Measurements from ENCODE around the gene TMEM215. TPM values are rescaled to one million over a fixed set of nuclear protein-coding genes. Genes with fewer than 3 reads are reported as not detected.

TMEM215 gene
- total RNA-seq, 1 donor from 2014 or later = not detected

- Mint-ChIP-seq H3K36me3 (ENCODE audit: low read depth) (no peaks in the 10 kb centered on the region), H3K4me1 (no peaks in the 10 kb centered on the region), H3K27me3 (peaks cover 4% of the 10 kb centered on the region), H3K27ac (no peak overlapping the region), H3K4me3 (no peak overlapping the region), H3K9me3 (peaks cover 4% of the 10 kb centered on the region)
- intact Hi-C loops (cut with micrococcal nuclease) = no loop called here
- no peak for DNase-seq
Measured at GRCh38 chr9:32801530-32801929, 18.2 kb downstream of the TMEM215 start.

GRCh38 chr9:32807217-32807616, 23.9 kb downstream of the TMEM215 start:
- H3K27me3 Mint-ChIP-seq = peaks cover 6% of the 10 kb centered on the region
- H3K4me3 Mint-ChIP-seq = no peak overlapping the region
- no peak for DNase-seq
- intact Hi-C loops (cut with micrococcal nuclease) = no loop called here
- no peaks in the 10 kb centered on the region for H3K4me1 Mint-ChIP-seq
- no peaks in the 10 kb centered on the region for H3K36me3 Mint-ChIP-seq (ENCODE audit: low read depth)
- H3K9me3 Mint-ChIP-seq = peaks cover 3% of the 10 kb centered on the region
- H3K27ac Mint-ChIP-seq = no peak overlapping the region

DNA sequence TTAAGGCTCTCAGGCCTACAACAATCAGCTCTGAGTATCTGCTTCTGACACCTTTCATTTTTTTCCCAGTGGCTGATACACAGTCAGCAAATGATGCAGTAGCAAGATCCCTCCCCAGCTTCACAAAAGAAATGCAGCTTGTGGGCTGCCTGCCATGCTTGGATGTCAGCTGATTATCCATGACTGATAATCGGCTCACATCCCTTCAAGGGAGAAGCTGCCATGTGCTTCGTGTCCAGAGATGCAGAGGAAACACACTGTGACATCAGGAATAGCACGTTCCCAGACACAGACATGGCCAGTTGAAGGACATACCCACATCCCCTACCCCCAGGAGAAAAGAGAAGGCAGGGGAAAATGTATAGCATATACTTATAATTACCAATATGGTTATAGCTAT, 27.9 kb downstream of the TMEM215 start:
- Mint-ChIP-seq H3K27ac (no peak overlapping the region), H3K36me3 (ENCODE audit: low read depth) (no peaks in the 10 kb centered on the region), H3K4me1 (no peaks in the 10 kb centered on the region), H3K4me3 (no peak overlapping the region), H3K9me3 (peaks cover 3% of the 10 kb centered on the region), H3K27me3 (peaks cover 5% of the 10 kb centered on the region)
- intact Hi-C loops (cut with micrococcal nuclease) = no loop called here
- no peak for DNase-seq

DNA sequence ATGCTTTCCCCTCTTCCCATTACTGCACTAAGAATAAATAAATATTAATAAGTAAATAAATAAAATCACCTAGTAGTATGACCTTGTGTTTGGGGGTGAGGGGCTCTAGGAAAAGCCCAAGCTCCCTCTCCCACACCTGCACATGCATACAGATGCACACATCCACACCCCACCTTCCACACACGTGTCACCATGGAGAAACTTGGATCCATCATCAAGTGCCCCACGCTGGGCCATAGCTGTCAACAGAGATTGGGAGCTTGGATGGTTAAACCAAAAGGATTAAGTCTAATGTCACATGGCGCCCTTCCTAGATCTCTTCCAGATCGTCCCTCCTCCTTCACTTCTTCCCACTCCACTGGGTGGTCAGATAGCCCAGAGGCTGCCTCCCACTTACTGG, 37.0 kb downstream of the TMEM215 start:
- Mint-ChIP-seq H3K9me3 (no peaks in the 10 kb centered on the region), H3K27me3 (peaks cover 3% of the 10 kb centered on the region), H3K4me1 (no peaks in the 10 kb centered on the region), H3K4me3 (no peak overlapping the region), H3K36me3 (ENCODE audit: low read depth) (no peaks in the 10 kb centered on the region), H3K27ac (no peak overlapping the region)
- no peak for DNase-seq
- intact Hi-C loops (cut with micrococcal nuclease) = no loop called here

DNA sequence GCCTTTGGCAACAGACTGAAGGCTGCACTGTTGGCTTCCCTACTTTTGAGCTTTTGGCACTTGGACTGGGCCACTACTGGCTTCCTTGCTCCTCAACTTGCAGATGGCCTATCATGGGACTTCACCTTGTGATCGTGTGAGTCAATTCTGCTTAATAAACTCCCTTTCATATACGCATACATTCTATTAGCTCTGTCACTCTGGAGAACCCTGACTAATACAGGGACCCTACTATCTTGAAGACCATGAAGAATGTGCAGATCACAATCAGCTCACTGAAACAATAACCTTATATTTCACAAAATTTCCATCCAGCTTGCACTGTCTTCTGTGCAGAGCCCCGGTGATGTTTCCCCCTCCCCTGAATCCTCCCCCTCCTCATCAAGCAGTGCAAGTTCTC, 39.8 kb downstream of the TMEM215 start:
- Mint-ChIP-seq H3K36me3 (ENCODE audit: low read depth) (no peaks in the 10 kb centered on the region), H3K4me3 (no peak overlapping the region), H3K27me3 (peaks cover 11% of the 10 kb centered on the region), H3K4me1 (no peaks in the 10 kb centered on the region), H3K9me3 (no peaks in the 10 kb centered on the region), H3K27ac (no peak overlapping the region)
- no peak for DNase-seq
- intact Hi-C loops (cut with micrococcal nuclease) = no loop called here

GRCh38 chr9:32823551-32823950, 40.2 kb downstream of the TMEM215 start:
- Mint-ChIP-seq H3K27ac (no peak overlapping the region), H3K36me3 (ENCODE audit: low read depth) (no peaks in the 10 kb centered on the region), H3K27me3 (peaks cover 8% of the 10 kb centered on the region), H3K4me1 (no peaks in the 10 kb centered on the region), H3K9me3 (no peaks in the 10 kb centered on the region), H3K4me3 (no peak overlapping the region)
- DNase-seq = no peak
- intact Hi-C loops (cut with micrococcal nuclease) = no loop called here

DNA sequence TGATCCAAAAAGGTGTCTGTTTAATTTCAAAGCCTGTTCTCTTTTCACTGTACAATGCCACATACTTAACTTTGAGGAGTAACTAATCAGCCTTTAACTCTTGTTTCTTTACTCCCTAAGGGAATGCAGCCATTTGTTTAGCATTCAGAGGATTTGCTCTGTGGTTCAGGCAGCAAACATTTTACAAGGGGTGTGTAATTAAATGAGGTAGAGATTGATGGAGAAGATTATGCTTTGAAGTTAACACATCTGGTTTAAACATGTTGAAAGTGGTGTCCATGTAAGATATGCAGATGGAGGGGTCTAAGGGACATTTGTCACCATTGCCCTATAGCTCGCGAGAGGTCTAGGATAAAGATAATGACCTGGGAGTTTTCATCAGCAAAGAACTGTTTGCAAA, 41.9 kb downstream of the TMEM215 start:
- no peak overlapping the region for H3K4me3 Mint-ChIP-seq
- H3K4me1 Mint-ChIP-seq = no peaks in the 10 kb centered on the region
- no peak overlapping the region for H3K27ac Mint-ChIP-seq
- H3K27me3 Mint-ChIP-seq = peaks cover 8% of the 10 kb centered on the region
- intact Hi-C loops (cut with micrococcal nuclease) = no loop called here
- DNase-seq = no peak
- no peaks in the 10 kb centered on the region for H3K36me3 Mint-ChIP-seq (ENCODE audit: low read depth)
- no peaks in the 10 kb centered on the region for H3K9me3 Mint-ChIP-seq

DNA sequence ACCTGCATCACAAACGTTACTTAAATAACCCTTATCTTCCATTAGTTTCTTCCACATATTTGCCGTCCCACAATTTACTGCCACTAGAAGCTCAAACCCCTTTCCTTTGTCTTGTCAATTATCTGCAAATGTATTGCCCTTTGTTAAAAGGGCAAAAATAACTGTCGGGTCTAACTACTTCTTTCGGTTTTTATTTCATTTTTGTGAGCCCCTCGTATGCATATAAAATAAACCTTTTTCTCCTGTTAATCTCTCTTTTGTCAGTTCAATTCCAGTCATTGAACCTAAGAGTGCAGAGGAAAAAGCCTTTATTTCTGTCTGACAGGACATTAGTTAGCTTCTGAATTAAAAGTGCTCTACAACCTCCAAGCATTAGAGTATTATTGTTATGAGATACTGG, 45.5 kb downstream of the TMEM215 start:
- Mint-ChIP-seq H3K27me3 (peaks cover 11% of the 10 kb centered on the region), H3K9me3 (no peaks in the 10 kb centered on the region), H3K27ac (no peak overlapping the region), H3K4me1 (no peaks in the 10 kb centered on the region), H3K4me3 (no peak overlapping the region), H3K36me3 (ENCODE audit: low read depth) (no peaks in the 10 kb centered on the region)
- intact Hi-C loops (cut with micrococcal nuclease) = no loop called here
- DNase-seq = no peak

GRCh38 chr9:32832346-32832745, 49.0 kb downstream of the TMEM215 start:
- H3K27me3 Mint-ChIP-seq = peaks cover 3% of the 10 kb centered on the region
- no peak overlapping the region for H3K4me3 Mint-ChIP-seq
- no peak overlapping the region for H3K27ac Mint-ChIP-seq
- DNase-seq = no peak
- no peaks in the 10 kb centered on the region for H3K36me3 Mint-ChIP-seq (ENCODE audit: low read depth)
- no peaks in the 10 kb centered on the region for H3K9me3 Mint-ChIP-seq
- no peaks in the 10 kb centered on the region for H3K4me1 Mint-ChIP-seq
- intact Hi-C loops (cut with micrococcal nuclease) = loop anchor here (10.0 kb wide), 1 partner anchor 132 kb away; no protein-coding TSS in a partner anchor

Other genes with a start within 250 kb of the TMEM215 start
- 14.0 and 15.6 TPM in 2 replicates for gene SMIM27, start 231.2 kb upstream of the TMEM215 start, total RNA-seq
- gene TOPORS, start 231.0 kb upstream of the TMEM215 start, total RNA-seq = 14.5 and 15.1 TPM in 2 replicates
- 46.9 and 47.1 TPM in 2 replicates for gene NDUFB6, start 210.4 kb upstream of the TMEM215 start, total RNA-seq
- 0.05 TPM in 1 of 2 replicates, not detected in the other for gene TAF1L, start 147.9 kb upstream of the TMEM215 start, total RNA-seq
- gene APTX, start 218.1 kb downstream of the TMEM215 start, total RNA-seq = 52.7 and 53.3 TPM in 2 replicates
- gene DNAJA1, start 241.7 kb downstream of the TMEM215 start, total RNA-seq = 319 and 328 TPM in 2 replicates

Measured in activated CD4-positive, alpha-beta T cell treated with anti-CD3 and anti-CD28 coated beads, Interleukin-2, amount 10 ng/mL, durations not matched to agents 24 days and 14 days (primary cell).